Heart right ventricle (tissue), 16 donors: ENCODE data around the gene WWTR1. TPM values are rescaled to one million over a fixed set of nuclear protein-coding genes. Genes with fewer than 3 reads are reported as not detected.

Source experiments
- ATAC-seq, 8 donors: fragments of 200-7000 bp; cut with Tn5 transposase; one replicate each; pipeline ENCODE4 v1.9.1; 2020; ENCODE audit warnings: mild to moderate bottlenecking in 8 of 8, moderate library complexity in 8 of 8, moderate number of reproducible peaks in 1 of 8
- DNase-seq, 2 donors: peaks; one replicate each; pipeline ENCODE4 v3.0.0-alpha.2; 2020
- H3K27ac ChIP-seq, 10 donors: fragments of 200-600 bp; sonication (generic) in 2 of 10; one replicate each; pipeline versions ENCODE4 v1.5.0 to v1.8.0; 2020 to 2022; ENCODE audit warnings: mild to moderate bottlenecking in 3 of 10
- H3K27me3 ChIP-seq, 7 donors: fragments of 200-600 bp; one replicate each; pipeline ENCODE4 v1.8.0; 2021 to 2022; ENCODE audit warnings: mild to moderate bottlenecking in 2 of 7
- H3K36me3 ChIP-seq, 9 donors: fragments of 200-600 bp; sonication (generic) in 1 of 9; one replicate each; pipeline versions ENCODE4 v1.5.0 to v1.8.0; 2020 to 2022; ENCODE audit warnings: mild to moderate bottlenecking in 2 of 9
- H3K4me1 ChIP-seq, 9 donors: fragments of 200-600 bp; sonication (generic) in 1 of 9; one replicate each; pipeline versions ENCODE4 v1.5.0 to v1.8.0; 2020 to 2022; ENCODE audit warnings: mild to moderate bottlenecking in 4 of 9
- H3K4me3 ChIP-seq, 10 donors: fragments of 200-600 bp; sonication (generic) in 2 of 10; one replicate each; pipeline versions ENCODE4 v1.5.0 to v1.8.0; 2020 to 2022; ENCODE audit warnings: mild to moderate bottlenecking in 7 of 10, moderate library complexity in 2 of 10
- H3K9me3 ChIP-seq, 11 donors: fragments of 200-600 bp in 10 of 11; sonication (generic) in 2 of 11; one replicate each; pipeline versions ENCODE4 v1.5.0 to v1.8.0; 2013 to 2022; ENCODE audit warnings: mild to moderate bottlenecking in 2 of 11, control low read depth in 1 of 11, moderate library complexity in 1 of 11
- WGBS, 2 donors: extraction: QIAGEN DNeasy Blood & Tissue Kit; methylation state at CpG; one replicate each; pipeline ENCODE4 v1.1.7; 2013; ENCODE audit warnings: inconsistent platforms in 1 of 2; 5-methylcytosine and 5-hydroxymethylcytosine counted together
- intact Hi-C, 10 donors: fragments of 100-400 bp; cut with DNase I; formaldehyde crosslinking; loops; one replicate each; pipeline versions ENCODE4 v1.11.1 to v1.14.2; 2022
- polyA plus RNA-seq, 2 donors: library from polyadenylated mRNA; stranded (reverse); fragments of 200-250 nt; gene quantifications; one replicate each; pipeline ENCODE4 v1.2.3, GENCODE V29; 2013
- total RNA-seq, 10 donors: library from RNA; stranded (reverse); fragmentation: NEBNext Ultra II Directional in 3 of 10; extraction: Animal tissue kit (Norgen Biotek cat#: 25700) in 3 of 10; gene quantifications; one replicate each; pipeline versions ENCODE4 v1.2.1 to v1.2.4, GENCODE V29; 2021 to 2023
- TF ChIP-seq, protein P1 (sequence below), 9 donors: fragments of 200-600 bp; sonication (generic) in 2 of 9; IDR thresholded peaks; one replicate each; pipeline versions ENCODE4 v1.5.0 to v1.8.0; 2021 to 2022; ENCODE audit warnings: antibody characterized with exemption in 9 of 9, mild to moderate bottlenecking in 5 of 9, moderate library complexity in 1 of 9
- donor health status: Arrhythmogenic right ventricular cardiomyopathy.
- donor health status: ischemic (EF 13 %, LVEDD 7.1; RV severe dilation, severe dysfunction).
- donor health status: healthy with polysubstance abuse.
- donor health status: DM: no; HTN: yes; CAD: no.
- donor health status: DM: no; HTN: no; CAD: no.
- donor health status: ischemic (EF 25% LVEDD 6.9; RV normal size, moderate dysfunction).
- donor health status: ischemic (EF 25% LVEDD 5.7; RV mildly dilated, moderate dysfunction).
- donor health status: healthy.
- donor health status: DM: yes; HTN: yes; CAD: no.
- donor health status: Ischemic cardiomyopathy.
- donor health status: ischemic (EF 35%, LVEDD 5.7; RV mildly dilated, moderate dysfunction).
- donor health status: nonischemic (EF 11% LVEDD 7.7; RV severe dilation, severe dysfunction).
- donor health status: DM: yes; HTN: yes; CAD: no.
- donor health status: PGD.
- donor health status: ischemic (EF 29% LVEDD 5.4; RV normal size, mild dysfunction).
- donor health status: nonischemic (EF 23%, LVEDD 6.1; RV moderate dilation, normal function).

Gene WWTR1
- total and polyA plus RNA-seq, 12 donors, result 19.5 to 78.6 (median 40.3) TPM

GRCh38 chr3:149667576-149667975 lies 9.8 kb upstream of the WWTR1 start:
- intact Hi-C loops, result loop anchor here in 3 of 10 donors (10.0 kb wide), 3 partner anchors 47 to 143 kb away; no protein-coding TSS in a partner anchor
- peaks cover 0 to 18% (median 0%) of the 10 kb centered on the region in 7 donors for H3K27me3 ChIP-seq
- WGBS, 2 donors, result 82 to 87% methylated on average over 2 of the region's 2 CpGs
- no peaks in the 10 kb centered on the region for H3K9me3 ChIP-seq
- no peak overlapping the region for H3K27ac ChIP-seq
- no peaks in the 10 kb centered on the region for H3K36me3 ChIP-seq
- no peak for DNase-seq
- no peak overlapping the region for H3K4me3 ChIP-seq
- no peak for ATAC-seq
- H3K4me1 ChIP-seq, result no peaks in the 10 kb centered on the region
- TF ChIP-seq, protein P1, sequence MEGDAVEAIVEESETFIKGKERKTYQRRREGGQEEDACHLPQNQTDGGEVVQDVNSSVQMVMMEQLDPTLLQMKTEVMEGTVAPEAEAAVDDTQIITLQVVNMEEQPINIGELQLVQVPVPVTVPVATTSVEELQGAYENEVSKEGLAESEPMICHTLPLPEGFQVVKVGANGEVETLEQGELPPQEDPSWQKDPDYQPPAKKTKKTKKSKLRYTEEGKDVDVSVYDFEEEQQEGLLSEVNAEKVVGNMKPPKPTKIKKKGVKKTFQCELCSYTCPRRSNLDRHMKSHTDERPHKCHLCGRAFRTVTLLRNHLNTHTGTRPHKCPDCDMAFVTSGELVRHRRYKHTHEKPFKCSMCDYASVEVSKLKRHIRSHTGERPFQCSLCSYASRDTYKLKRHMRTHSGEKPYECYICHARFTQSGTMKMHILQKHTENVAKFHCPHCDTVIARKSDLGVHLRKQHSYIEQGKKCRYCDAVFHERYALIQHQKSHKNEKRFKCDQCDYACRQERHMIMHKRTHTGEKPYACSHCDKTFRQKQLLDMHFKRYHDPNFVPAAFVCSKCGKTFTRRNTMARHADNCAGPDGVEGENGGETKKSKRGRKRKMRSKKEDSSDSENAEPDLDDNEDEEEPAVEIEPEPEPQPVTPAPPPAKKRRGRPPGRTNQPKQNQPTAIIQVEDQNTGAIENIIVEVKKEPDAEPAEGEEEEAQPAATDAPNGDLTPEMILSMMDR (IDR thresholded peaks at IDR 0.05), result no peak

GRCh38 chr3:149663966-149664365 lies 6.1 kb upstream of the WWTR1 start:
- TF ChIP-seq, protein P1 (IDR thresholded peaks at IDR 0.05), result no peak
- ATAC-seq (no peak), DNase-seq (no peak)
- 94 to 96% methylated on average over 1 of the region's 1 CpG for WGBS, 2 donors
- H3K27ac ChIP-seq, result no peak overlapping the region
- H3K4me1 ChIP-seq, result peaks cover under 1 to 13% (median 6%) of the 10 kb centered on the region in 9 donors
- H3K27me3 ChIP-seq, result peaks cover 0 to 37% (median 0%) of the 10 kb centered on the region in 7 donors
- no peaks in the 10 kb centered on the region for H3K9me3 ChIP-seq
- H3K36me3 ChIP-seq, result no peaks in the 10 kb centered on the region
- intact Hi-C loops, result loop anchor here in 6 of 10 donors (5.0 to 10.0 kb wide), 5 partner anchors 48 to 139 kb away; no protein-coding TSS in a partner anchor
- H3K4me3 ChIP-seq, result no peak overlapping the region

DNA sequence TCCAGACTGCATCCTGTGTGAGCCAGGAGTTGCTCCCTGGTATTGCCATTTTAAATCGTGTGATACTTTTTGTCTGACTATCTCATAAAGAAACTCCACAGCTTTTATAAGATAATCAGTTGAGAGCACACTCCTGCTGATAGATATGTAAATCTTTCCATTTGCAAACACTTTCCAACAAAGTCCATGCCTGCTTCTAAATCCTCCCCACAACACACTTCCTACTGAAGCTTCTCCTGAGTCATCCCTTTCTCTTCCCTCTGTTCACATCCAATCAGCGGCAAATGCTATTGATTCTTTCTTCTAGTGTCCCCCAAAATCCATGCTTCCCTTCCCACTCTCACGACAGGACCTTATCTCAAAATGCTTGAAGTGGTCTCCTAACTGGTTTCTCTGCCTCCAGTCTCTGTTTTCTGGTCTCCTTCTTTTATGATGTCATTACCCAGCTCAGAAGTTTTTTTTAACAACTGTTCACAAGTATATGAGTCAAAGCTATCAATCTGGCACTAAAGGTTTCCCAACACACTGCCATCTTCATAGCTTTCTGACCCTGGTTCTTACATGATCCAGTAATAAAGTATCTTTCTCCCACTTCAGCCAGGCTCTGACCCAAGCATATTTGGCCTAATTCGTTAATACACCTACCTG lies 4.5 kb upstream of the WWTR1 start:
- DNase-seq (no peak), ATAC-seq (no peak)
- TF ChIP-seq, protein P1 (IDR thresholded peaks at IDR 0.05), result no peak
- 87 to 88% methylated on average over 4 of the region's 4 CpGs for WGBS, 2 donors
- H3K27me3 ChIP-seq, result peaks cover 0 to 53% (median 0%) of the 10 kb centered on the region in 7 donors
- H3K4me1 ChIP-seq, result peaks cover 2 to 20% (median 11%) of the 10 kb centered on the region in 9 donors
- H3K27ac ChIP-seq, result no peak overlapping the region
- no peaks in the 10 kb centered on the region for H3K9me3 ChIP-seq
- no peaks in the 10 kb centered on the region for H3K36me3 ChIP-seq
- intact Hi-C loops, result loop anchor here in 6 of 10 donors (5.0 to 10.0 kb wide), 5 partner anchors 50 to 138 kb away; no protein-coding TSS in a partner anchor
- H3K4me3 ChIP-seq, result no peak overlapping the region

GRCh38 chr3:149660462-149660861 lies 2.6 kb upstream of the WWTR1 start:
- peaks cover 2 to 29% (median 22%) of the 10 kb centered on the region in 9 donors for H3K4me1 ChIP-seq
- WGBS, 2 donors, result 74 to 94% methylated on average over 1 of the region's 1 CpG
- no peaks in the 10 kb centered on the region for H3K9me3 ChIP-seq
- intact Hi-C loops, result loop anchor here in 6 of 10 donors (5.0 to 10.0 kb wide), 5 partner anchors 52 to 136 kb away; no protein-coding TSS in a partner anchor
- H3K27ac ChIP-seq, result peak overlapping the region in 5 of 10 donors; percentile 13 to 99 (median 95)
- no peak overlapping the region for H3K4me3 ChIP-seq
- H3K27me3 ChIP-seq, result peaks cover 0 to 57% (median 0%) of the 10 kb centered on the region in 7 donors
- H3K36me3 ChIP-seq, result peaks cover 0 to 3% (median 0%) of the 10 kb centered on the region in 9 donors
- ATAC-seq, result no peak
- TF ChIP-seq, protein P1 (IDR thresholded peaks at IDR 0.05), result no peak
- DNase-seq, result no peak
